Body of pancreas (tissue), 4 donors: ENCODE measurements around the gene CRIP1. TPM values are rescaled to one million over a fixed set of nuclear protein-coding genes. Genes with fewer than 3 reads are reported as not detected.

Experiments used
- ATAC-seq: fragments of 150-250 bp; one replicate; pipeline ENCODE4 v1.9.1; 2016
- DNase-seq, 4 donors: peaks; one replicate each; pipeline ENCODE4 v3.0.0-alpha.2; 2019
- H3K27ac ChIP-seq, 4 donors: fragments of 200-600 bp; sonication (generic); 1 replicate in 3 of 4; 2 replicates in 1 of 4; pipeline versions ENCODE4 v1.5.1 to v1.6.1; 2016 to 2019; ENCODE audit warnings: mild to moderate bottlenecking in 1 of 4, mixed read lengths in 1 of 4, moderate library complexity in 1 of 4
- H3K27me3 ChIP-seq, 2 donors: fragments of 200-600 bp; sonication (generic); one replicate each; pipeline ENCODE4 v1.6.0; 2016; ENCODE audit warnings: mild to moderate bottlenecking in 1 of 2
- H3K36me3 ChIP-seq, 2 donors: fragments of 200-600 bp; sonication (generic); replicated peaks in 1 of 2; 2 replicates each; pipeline ENCODE4 v1.5.1; 2016; ENCODE audit warnings: low read depth in 2 of 2; ENCODE audit not compliant: insufficient read depth in 1 of 2
- H3K4me1 ChIP-seq: fragments of 200-600 bp; sonication (generic); one replicate; pipeline ENCODE4 v1.6.0; 2016
- H3K4me3 ChIP-seq, 2 donors: fragments of 200-600 bp; sonication (generic); 1 replicate in 1 of 2; 2 replicates in 1 of 2; pipeline ENCODE4 v1.5.1; 2016 to 2019
- H3K9me3 ChIP-seq, 3 donors: fragments of 200-600 bp; sonication (generic); 1 replicate in 2 of 3; 2 replicates in 1 of 3; pipeline ENCODE4 v1.5.1; 2016
- POLR2A ChIP-seq, 3 donors: fragments of 450-650 bp; IDR thresholded peaks; one replicate each; pipeline ENCODE4 v1.6.1; 2016; ENCODE audit warnings: antibody characterized with exemption in 3 of 3, mild to moderate bottlenecking in 2 of 3
- WGBS, 2 donors: methylation state at CpG; one replicate each; pipeline ENCODE4 v1.1.5; 2017; 5-methylcytosine and 5-hydroxymethylcytosine counted together
- intact Hi-C: fragments of 100-400 bp; cut with DNase I; formaldehyde crosslinking; loops from one replicate; pipeline ENCODE4 v1.15.1; 2023
- total RNA-seq, 2 donors: library from RNA; depleted of rRNA; stranded (reverse); fragments of >200 nt; gene quantifications; one replicate each; pipeline ENCODE4 v1.1.0, GENCODE V29; 2016
- TF ChIP-seq, protein P1 (sequence below), 7 experiments: fragments of 450-650 bp in 4 of 7; fragments of 200-600 bp in 3 of 7; sonication (generic) in 3 of 7; IDR thresholded peaks; one replicate each; pipeline ENCODE4 v1.5.1; 2016 to 2019; ENCODE audit warnings: antibody characterized with exemption in 7 of 7

CRIP1 gene
- total RNA-seq, 2 donors from 2014 or later: 2.6 to 5.4 TPM

DNA sequence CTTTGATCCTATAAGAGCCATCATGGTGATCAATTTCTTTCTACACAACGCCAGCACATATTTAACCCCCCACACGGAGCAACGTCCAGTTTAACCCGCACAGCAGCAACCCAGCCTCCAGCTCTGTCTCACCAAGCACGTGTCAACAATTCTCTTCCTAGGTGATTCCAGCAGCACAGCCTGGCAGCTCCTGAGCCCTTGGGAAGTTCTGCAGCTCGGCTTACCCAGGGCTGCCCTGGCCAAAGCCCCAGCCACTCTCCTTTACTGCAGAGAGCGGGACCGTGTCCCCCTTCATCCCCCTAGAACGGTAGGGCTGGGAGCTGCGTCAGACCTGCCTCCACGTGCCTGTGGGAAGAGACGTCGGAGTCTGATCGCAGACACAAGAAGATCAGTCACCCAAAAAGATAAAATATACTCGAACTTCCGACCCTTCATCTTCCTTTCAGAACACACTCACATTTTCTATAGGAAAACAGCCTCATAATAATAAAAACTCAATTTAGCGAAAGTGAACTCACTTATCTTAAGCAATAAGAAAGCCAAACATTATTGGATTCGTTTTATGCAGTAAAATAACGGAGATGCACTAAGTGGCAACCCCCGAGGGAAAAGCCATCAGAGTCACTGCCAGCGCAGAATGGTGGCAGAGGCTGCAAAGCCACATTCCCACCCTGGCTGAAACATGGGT, 47.3 kb downstream of the CRIP1 start:
- DNase-seq (no peak), ATAC-seq (no peak)
- 51 to 62% methylated on average over 21 of the region's 21 CpGs for WGBS, 2 donors
- TF ChIP-seq POLR2A (IDR thresholded peaks at IDR 0.05): no peak
- TF ChIP-seq, protein P1, sequence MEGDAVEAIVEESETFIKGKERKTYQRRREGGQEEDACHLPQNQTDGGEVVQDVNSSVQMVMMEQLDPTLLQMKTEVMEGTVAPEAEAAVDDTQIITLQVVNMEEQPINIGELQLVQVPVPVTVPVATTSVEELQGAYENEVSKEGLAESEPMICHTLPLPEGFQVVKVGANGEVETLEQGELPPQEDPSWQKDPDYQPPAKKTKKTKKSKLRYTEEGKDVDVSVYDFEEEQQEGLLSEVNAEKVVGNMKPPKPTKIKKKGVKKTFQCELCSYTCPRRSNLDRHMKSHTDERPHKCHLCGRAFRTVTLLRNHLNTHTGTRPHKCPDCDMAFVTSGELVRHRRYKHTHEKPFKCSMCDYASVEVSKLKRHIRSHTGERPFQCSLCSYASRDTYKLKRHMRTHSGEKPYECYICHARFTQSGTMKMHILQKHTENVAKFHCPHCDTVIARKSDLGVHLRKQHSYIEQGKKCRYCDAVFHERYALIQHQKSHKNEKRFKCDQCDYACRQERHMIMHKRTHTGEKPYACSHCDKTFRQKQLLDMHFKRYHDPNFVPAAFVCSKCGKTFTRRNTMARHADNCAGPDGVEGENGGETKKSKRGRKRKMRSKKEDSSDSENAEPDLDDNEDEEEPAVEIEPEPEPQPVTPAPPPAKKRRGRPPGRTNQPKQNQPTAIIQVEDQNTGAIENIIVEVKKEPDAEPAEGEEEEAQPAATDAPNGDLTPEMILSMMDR (IDR thresholded peaks at IDR 0.05): no peak
- Histone ChIP-seq H3K36me3 (no peaks in the 10 kb centered on the region), H3K4me1 (peaks cover 5% of the 10 kb centered on the region), H3K27me3 (peaks cover 0 to 12% of the 10 kb centered on the region in 2 donors), H3K4me3 (no peak overlapping the region), H3K27ac (no peak overlapping the region), H3K9me3 (no peaks in the 10 kb centered on the region)
- intact Hi-C loops: no loop called here

GRCh38 chr14:105534586-105534985, 47.9 kb downstream of the CRIP1 start:
- Histone ChIP-seq H3K4me1 (peaks cover 3% of the 10 kb centered on the region), H3K27me3 (peaks cover 0 to 12% of the 10 kb centered on the region in 2 donors), H3K9me3 (no peaks in the 10 kb centered on the region), H3K27ac (no peak overlapping the region), H3K4me3 (no peak overlapping the region), H3K36me3 (no peaks in the 10 kb centered on the region)
- ATAC-seq (no peak), DNase-seq (no peak)
- TF ChIP-seq, protein P1 (IDR thresholded peaks at IDR 0.05): no peak
- no peak for TF ChIP-seq POLR2A (IDR thresholded peaks at IDR 0.05)
- 50 to 52% methylated on average over 11 to 13 of the region's 13 CpGs for WGBS, 2 donors
- intact Hi-C loops: no loop called here

- Histone ChIP-seq H3K27ac (no peak overlapping the region), H3K4me3 (no peak overlapping the region), H3K36me3 (no peaks in the 10 kb centered on the region), H3K9me3 (no peaks in the 10 kb centered on the region), H3K4me1 (peaks cover 3% of the 10 kb centered on the region), H3K27me3 (peaks cover 0 to 12% of the 10 kb centered on the region in 2 donors)
- DNase-seq (no peak), ATAC-seq (no peak)
- TF ChIP-seq POLR2A (IDR thresholded peaks at IDR 0.05): no peak
- TF ChIP-seq, protein P1 (IDR thresholded peaks at IDR 0.05): no peak
- WGBS, 2 donors: 74 to 78% methylated on average over 5 to 7 of the region's 7 CpGs
- intact Hi-C loops: no loop called here
Observed at GRCh38 chr14:105536051-105536450, 49.4 kb downstream of the CRIP1 start.

- no peaks in the 10 kb centered on the region for H3K9me3 ChIP-seq
- no peak overlapping the region for H3K27ac ChIP-seq
- H3K4me1 ChIP-seq: peaks cover 3% of the 10 kb centered on the region
- DNase-seq (no peak), ATAC-seq (no peak)
- H3K27me3 ChIP-seq: peaks cover 0 to 12% of the 10 kb centered on the region in 2 donors
- WGBS, 2 donors: 61 to 65% methylated on average over 27 to 34 of the region's 34 CpGs
- TF ChIP-seq, protein P1 (IDR thresholded peaks at IDR 0.05): no peak
- no peak for TF ChIP-seq POLR2A (IDR thresholded peaks at IDR 0.05)
- H3K36me3 ChIP-seq: no peaks in the 10 kb centered on the region
- no peak overlapping the region for H3K4me3 ChIP-seq
- intact Hi-C loops: no loop called here
Observed at GRCh38 chr14:105536691-105537579, 50.2 kb downstream of the CRIP1 start.
